Hepatocyte (in vitro differentiated cells): ENCODE results near the gene MGAT4A. TPM values are rescaled to one million over a fixed set of nuclear protein-coding genes. Genes with fewer than 3 reads are reported as not detected.

Experiments
- DNase-seq: peaks from one replicate; pipeline ENCODE4 v3.0.0-alpha.2; 2016; ENCODE audit warnings: low spot score
- H2AFZ ChIP-seq: fragments of 200-600 bp; sonication (generic); 2 replicates; pipeline ENCODE4 v1.6.0; 2016; ENCODE audit warnings: antibody characterized with exemption, mild to moderate bottlenecking
- H3K27ac ChIP-seq: fragments of 200-600 bp; sonication (generic); 2 replicates; pipeline ENCODE4 v1.5.1; 2016; ENCODE audit warnings: mild to moderate bottlenecking
- H3K27me3 ChIP-seq: fragments of 200-600 bp; sonication (generic); 2 replicates; pipeline ENCODE4 v1.6.1; 2016
- H3K36me3 ChIP-seq: fragments of 200-600 bp; sonication (generic); replicated peaks from 2 replicates; pipeline ENCODE4 v1.5.1; 2016; ENCODE audit warnings: low read depth; ENCODE audit not compliant: insufficient read depth
- H3K4me1 ChIP-seq: fragments of 200-600 bp; sonication (generic); 2 replicates; pipeline ENCODE4 v1.5.1; 2016; ENCODE audit warnings: mild to moderate bottlenecking, moderate library complexity; ENCODE audit not compliant: insufficient read depth
- H3K4me2 ChIP-seq: fragments of 200-600 bp; sonication (generic); 2 replicates; pipeline ENCODE4 v1.6.0; 2016
- H3K4me3 ChIP-seq: fragments of 200-600 bp; sonication (generic); 2 replicates; pipeline ENCODE4 v1.5.1; 2016; ENCODE audit warnings: mild to moderate bottlenecking
- H3K79me2 ChIP-seq: fragments of 200-600 bp; sonication (generic); 2 replicates; pipeline ENCODE4 v1.6.0; 2017; ENCODE audit warnings: mild to moderate bottlenecking
- H3K9me2 ChIP-seq: fragments of 200-600 bp; sonication (generic); replicated peaks from 2 replicates; pipeline ENCODE4 v1.6.0; 2017; ENCODE audit warnings: mild to moderate bottlenecking; ENCODE audit not compliant: insufficient read depth
- H3K9me3 ChIP-seq: fragments of 200-600 bp; sonication (generic); 2 replicates; pipeline ENCODE4 v1.5.1; 2016; ENCODE audit warnings: low read depth, mild to moderate bottlenecking
- H4K20me1 ChIP-seq: fragments of 200-600 bp; sonication (generic); 2 replicates; pipeline ENCODE4 v1.6.0; 2016; ENCODE audit warnings: mild to moderate bottlenecking; ENCODE audit not compliant: insufficient read depth, poor library complexity, severe bottlenecking
- EZH2 ChIP-seq: fragments of 200-600 bp; sonication (generic); IDR thresholded peaks from 2 replicates; pipeline ENCODE4 v1.6.1; 2016; ENCODE audit warnings: antibody characterized with exemption, mild to moderate bottlenecking, borderline replicate concordance
- EZH2phosphoT487 ChIP-seq: fragments of 200-600 bp; sonication (generic); IDR thresholded peaks from one replicate; pipeline ENCODE4 v1.6.1; 2018; ENCODE audit warnings: antibody characterized with exemption, mild to moderate bottlenecking, low read depth, moderate library complexity; ENCODE audit not compliant: unreplicated experiment, severe bottlenecking
- WGBS: methylation state at CpG from one replicate; pipeline ENCODE4 v1.1.6; 2016; ENCODE audit warnings: low lambda C conversion rate; ENCODE audit errors: missing lambda C conversion rate; 5-methylcytosine and 5-hydroxymethylcytosine counted together
- polyA plus RNA-seq: library from polyadenylated mRNA; unstranded; fragments of >200 nt; fragmentation: Nextera tagmentation; extraction: Ambion mirVana; gene quantifications from 2 replicates; pipeline ENCODE4 v1.2.1, GENCODE V29; 2016
- total RNA-seq: library from RNA; depleted of rRNA; stranded (reverse); fragments of >200 nt; gene quantifications from 2 replicates; pipeline ENCODE4 v1.2.3, GENCODE V29; 2014
- TF ChIP-seq, protein P1 (sequence below): fragments of 200-600 bp; sonication (generic); IDR thresholded peaks from 2 replicates; pipeline ENCODE4 v1.5.1; 2016; ENCODE audit warnings: antibody characterized with exemption, mild to moderate bottlenecking; ENCODE audit not compliant: poor library complexity

MGAT4A gene
- total and polyA plus RNA-seq, 2 experiments from 2014 or later = 10.1 to 21.6 TPM

DNA sequence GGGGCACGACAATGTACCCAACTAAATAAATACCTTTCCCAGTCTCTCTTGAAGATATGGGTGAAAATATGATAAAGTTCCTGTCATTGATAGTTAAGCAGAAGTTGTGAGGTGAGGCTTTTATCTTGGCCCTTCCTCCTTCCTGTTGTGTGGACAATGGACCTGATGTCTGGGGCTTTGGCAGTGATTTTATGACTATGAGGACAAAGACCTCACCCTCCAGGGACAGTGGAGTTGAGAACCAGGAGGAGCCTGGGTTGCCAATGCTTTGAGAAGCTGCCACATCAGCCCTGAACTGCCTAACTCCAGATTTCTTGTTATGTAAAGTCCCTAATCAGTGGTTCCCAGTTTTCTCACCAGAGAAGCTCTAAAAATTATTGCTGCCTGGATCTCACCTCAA is 20.8 kb upstream of the MGAT4A start:
- DNase-seq = no peak
- H3K36me3 ChIP-seq = no peaks in the 10 kb centered on the region
- no peak for TF ChIP-seq EZH2phosphoT487
- no peak for TF ChIP-seq EZH2
- TF ChIP-seq, protein P1, sequence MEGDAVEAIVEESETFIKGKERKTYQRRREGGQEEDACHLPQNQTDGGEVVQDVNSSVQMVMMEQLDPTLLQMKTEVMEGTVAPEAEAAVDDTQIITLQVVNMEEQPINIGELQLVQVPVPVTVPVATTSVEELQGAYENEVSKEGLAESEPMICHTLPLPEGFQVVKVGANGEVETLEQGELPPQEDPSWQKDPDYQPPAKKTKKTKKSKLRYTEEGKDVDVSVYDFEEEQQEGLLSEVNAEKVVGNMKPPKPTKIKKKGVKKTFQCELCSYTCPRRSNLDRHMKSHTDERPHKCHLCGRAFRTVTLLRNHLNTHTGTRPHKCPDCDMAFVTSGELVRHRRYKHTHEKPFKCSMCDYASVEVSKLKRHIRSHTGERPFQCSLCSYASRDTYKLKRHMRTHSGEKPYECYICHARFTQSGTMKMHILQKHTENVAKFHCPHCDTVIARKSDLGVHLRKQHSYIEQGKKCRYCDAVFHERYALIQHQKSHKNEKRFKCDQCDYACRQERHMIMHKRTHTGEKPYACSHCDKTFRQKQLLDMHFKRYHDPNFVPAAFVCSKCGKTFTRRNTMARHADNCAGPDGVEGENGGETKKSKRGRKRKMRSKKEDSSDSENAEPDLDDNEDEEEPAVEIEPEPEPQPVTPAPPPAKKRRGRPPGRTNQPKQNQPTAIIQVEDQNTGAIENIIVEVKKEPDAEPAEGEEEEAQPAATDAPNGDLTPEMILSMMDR = no peak
- WGBS = 60% methylated on average over 1 of the region's 1 CpG
- no peak overlapping the region for H2AFZ ChIP-seq
- H4K20me1 ChIP-seq = no peaks in the 10 kb centered on the region
- H3K27ac ChIP-seq = no peak overlapping the region
- H3K9me2 ChIP-seq = no peaks in the 10 kb centered on the region
- no peaks in the 10 kb centered on the region for H3K79me2 ChIP-seq
- H3K4me3 ChIP-seq = no peak overlapping the region
- no peaks in the 10 kb centered on the region for H3K27me3 ChIP-seq
- H3K4me1 ChIP-seq = no peaks in the 10 kb centered on the region
- no peak overlapping the region for H3K4me2 ChIP-seq
- no peaks in the 10 kb centered on the region for H3K9me3 ChIP-seq

GRCh38 chr2:98750593-98751282 is 19.8 kb upstream of the MGAT4A start:
- Histone ChIP-seq H3K9me3 (no peaks in the 10 kb centered on the region), H2AFZ (no peak overlapping the region), H3K79me2 (no peaks in the 10 kb centered on the region), H3K4me2 (no peak overlapping the region), H3K4me1 (no peaks in the 10 kb centered on the region), H3K36me3 (no peaks in the 10 kb centered on the region), H3K27me3 (no peaks in the 10 kb centered on the region), H4K20me1 (no peaks in the 10 kb centered on the region), H3K9me2 (no peaks in the 10 kb centered on the region), H3K4me3 (no peak overlapping the region), H3K27ac (no peak overlapping the region)
- no peak for TF ChIP-seq EZH2
- no peak for TF ChIP-seq EZH2phosphoT487
- 92% methylated on average over 9 of the region's 9 CpGs for WGBS
- no peak for DNase-seq

DNA sequence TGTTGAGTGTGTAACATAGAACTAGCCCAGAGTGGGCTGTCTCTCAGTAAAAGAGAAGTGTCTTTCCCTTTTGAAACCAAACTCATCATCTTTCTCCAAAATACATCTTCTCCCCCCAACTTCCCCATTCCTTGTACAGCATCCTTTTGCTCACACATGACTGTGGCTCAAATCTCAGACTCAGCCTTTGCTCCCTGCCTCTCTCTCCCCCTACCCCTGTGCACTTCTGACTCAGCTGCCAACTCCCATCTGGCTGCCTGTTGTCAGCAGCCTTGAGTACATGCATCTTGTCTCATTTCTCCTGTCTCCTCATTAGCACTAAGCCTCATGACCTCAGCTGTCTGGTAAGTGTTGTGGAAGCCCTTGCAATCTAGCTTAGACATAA is 18.1 kb upstream of the MGAT4A start:
- Histone ChIP-seq H3K27me3 (no peaks in the 10 kb centered on the region), H4K20me1 (no peaks in the 10 kb centered on the region), H3K4me2 (no peak overlapping the region), H3K9me2 (no peaks in the 10 kb centered on the region), H3K9me3 (no peaks in the 10 kb centered on the region), H3K27ac (no peak overlapping the region), H3K4me1 (no peaks in the 10 kb centered on the region), H3K4me3 (no peak overlapping the region), H3K79me2 (no peaks in the 10 kb centered on the region), H2AFZ (no peak overlapping the region), H3K36me3 (no peaks in the 10 kb centered on the region)
- TF ChIP-seq EZH2phosphoT487 (no peak), EZH2 (no peak)
- TF ChIP-seq, protein P1 = no peak
- no peak for DNase-seq

GRCh38 chr2:98748292-98749065 is 17.5 kb upstream of the MGAT4A start:
- no peak overlapping the region for H2AFZ ChIP-seq
- H4K20me1 ChIP-seq = no peaks in the 10 kb centered on the region
- TF ChIP-seq EZH2 (no peak), EZH2phosphoT487 (no peak)
- TF ChIP-seq, protein P1 = no peak
- no peaks in the 10 kb centered on the region for H3K36me3 ChIP-seq
- no peak overlapping the region for H3K4me2 ChIP-seq
- no peak overlapping the region for H3K4me3 ChIP-seq
- WGBS = 81% methylated on average over 13 of the region's 13 CpGs
- H3K4me1 ChIP-seq = no peaks in the 10 kb centered on the region
- no peaks in the 10 kb centered on the region for H3K79me2 ChIP-seq
- no peaks in the 10 kb centered on the region for H3K27me3 ChIP-seq
- DNase-seq = no peak
- H3K9me3 ChIP-seq = no peaks in the 10 kb centered on the region
- no peaks in the 10 kb centered on the region for H3K9me2 ChIP-seq
- no peak overlapping the region for H3K27ac ChIP-seq
